SU-DHL-6 (cell line): ENCODE results near the gene NPAS3.

ENCODE experiments used
- H2AFZ ChIP-seq: fragments of 200-600 bp; sonication (generic); 2 replicates; pipeline ENCODE4 v1.6.1; 2014; ENCODE audit warnings: low read depth, mild to moderate bottlenecking, moderate library complexity, mixed read lengths, antibody characterized with exemption, low read length; ENCODE audit not compliant: severe bottlenecking
- H3F3A ChIP-seq: fragments of 200-600 bp; shearing (Covaris generic); 2 replicates; pipeline ENCODE4 v1.6.0; 2016; ENCODE audit warnings: antibody characterized with exemption, mild to moderate bottlenecking; ENCODE audit not compliant: insufficient read depth
- H3K27ac ChIP-seq: fragments of 200-600 bp; sonication (generic); 2 replicates; pipeline ENCODE4 v1.5.1; 2016; ENCODE audit warnings: low read depth, mild to moderate bottlenecking, low read length, moderate library complexity, mixed read lengths
- H3K27me3 ChIP-seq: fragments of 200-600 bp; sonication (generic), shearing (Covaris generic); 2 replicates; pipeline ENCODE4 v1.6.0; 2014; ENCODE audit warnings: mild to moderate bottlenecking, low read length
- H3K36me3 ChIP-seq: fragments of 200-600 bp; sonication (generic); 2 replicates; pipeline ENCODE4 v1.6.1; 2014; ENCODE audit warnings: mild to moderate bottlenecking, low read length, mixed read lengths
- H3K4me2 ChIP-seq: fragments of 300-600, 200-600 bp; shearing (Covaris generic), sonication (generic); 2 replicates; pipeline ENCODE4 v1.6.0; 2014; ENCODE audit warnings: low read length, low read depth, mild to moderate bottlenecking; ENCODE audit not compliant: poor library complexity, severe bottlenecking
- H3K4me3 ChIP-seq: fragments of 200-600 bp; sonication (generic); 2 replicates; pipeline ENCODE4 v1.5.1; 2014; ENCODE audit warnings: antibody characterized with exemption, low read length, mild to moderate bottlenecking, mixed read lengths; ENCODE audit not compliant: insufficient read depth, poor library complexity, severe bottlenecking
- H3K79me2 ChIP-seq: fragments of 200-600 bp; sonication (generic); 2 replicates; pipeline ENCODE4 v1.6.1; 2014; ENCODE audit warnings: mild to moderate bottlenecking, low read length, moderate library complexity; ENCODE audit not compliant: insufficient read depth
- H3K9ac ChIP-seq: fragments of 200-600 bp; sonication (generic); 2 replicates; pipeline ENCODE4 v1.7.0; 2014; ENCODE audit warnings: mild to moderate bottlenecking, low read length
- H3K9me2 ChIP-seq: fragments of 200-600 bp; sonication (generic); replicated peaks from 2 replicates; pipeline ENCODE4 v1.6.1; 2014; ENCODE audit warnings: low read length; ENCODE audit not compliant: insufficient read depth
- H3K9me3 ChIP-seq: fragments of 200-600 bp; sonication (generic); 2 replicates; pipeline ENCODE4 v1.6.1; 2014; ENCODE audit warnings: low read length, mixed read lengths; ENCODE audit not compliant: insufficient read depth
- H4K20me1 ChIP-seq: fragments of 200-600 bp; sonication (generic); 2 replicates; pipeline ENCODE4 v1.6.1; 2014; ENCODE audit warnings: low read depth, mild to moderate bottlenecking, antibody characterized with exemption, low read length, moderate library complexity, mixed read lengths
- EZH2phosphoT487 ChIP-seq: fragments of 200-600 bp; sonication (generic), shearing (Covaris generic); conservative IDR thresholded peaks from 2 replicates; pipeline ENCODE4 v1.6.1; 2018; ENCODE audit warnings: mild to moderate bottlenecking, antibody characterized with exemption, low read length, moderate library complexity, mixed read lengths
- TF ChIP-seq, protein P1 (sequence below): fragments of 200-600 bp; sonication (generic); IDR thresholded peaks from one replicate; pipeline ENCODE4 v1.5.1; 2017; ENCODE audit warnings: antibody characterized with exemption, mild to moderate bottlenecking, low read length, moderate library complexity; ENCODE audit not compliant: insufficient read depth, poor library complexity, severe bottlenecking

NPAS3 gene

GRCh38 chr14:33629792-33630191, 691.1 kb downstream of the NPAS3 start:
- TF ChIP-seq, protein P1, sequence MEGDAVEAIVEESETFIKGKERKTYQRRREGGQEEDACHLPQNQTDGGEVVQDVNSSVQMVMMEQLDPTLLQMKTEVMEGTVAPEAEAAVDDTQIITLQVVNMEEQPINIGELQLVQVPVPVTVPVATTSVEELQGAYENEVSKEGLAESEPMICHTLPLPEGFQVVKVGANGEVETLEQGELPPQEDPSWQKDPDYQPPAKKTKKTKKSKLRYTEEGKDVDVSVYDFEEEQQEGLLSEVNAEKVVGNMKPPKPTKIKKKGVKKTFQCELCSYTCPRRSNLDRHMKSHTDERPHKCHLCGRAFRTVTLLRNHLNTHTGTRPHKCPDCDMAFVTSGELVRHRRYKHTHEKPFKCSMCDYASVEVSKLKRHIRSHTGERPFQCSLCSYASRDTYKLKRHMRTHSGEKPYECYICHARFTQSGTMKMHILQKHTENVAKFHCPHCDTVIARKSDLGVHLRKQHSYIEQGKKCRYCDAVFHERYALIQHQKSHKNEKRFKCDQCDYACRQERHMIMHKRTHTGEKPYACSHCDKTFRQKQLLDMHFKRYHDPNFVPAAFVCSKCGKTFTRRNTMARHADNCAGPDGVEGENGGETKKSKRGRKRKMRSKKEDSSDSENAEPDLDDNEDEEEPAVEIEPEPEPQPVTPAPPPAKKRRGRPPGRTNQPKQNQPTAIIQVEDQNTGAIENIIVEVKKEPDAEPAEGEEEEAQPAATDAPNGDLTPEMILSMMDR: no peak
- no peak for TF ChIP-seq EZH2phosphoT487
- no peaks in the 10 kb centered on the region for H3F3A ChIP-seq

DNA sequence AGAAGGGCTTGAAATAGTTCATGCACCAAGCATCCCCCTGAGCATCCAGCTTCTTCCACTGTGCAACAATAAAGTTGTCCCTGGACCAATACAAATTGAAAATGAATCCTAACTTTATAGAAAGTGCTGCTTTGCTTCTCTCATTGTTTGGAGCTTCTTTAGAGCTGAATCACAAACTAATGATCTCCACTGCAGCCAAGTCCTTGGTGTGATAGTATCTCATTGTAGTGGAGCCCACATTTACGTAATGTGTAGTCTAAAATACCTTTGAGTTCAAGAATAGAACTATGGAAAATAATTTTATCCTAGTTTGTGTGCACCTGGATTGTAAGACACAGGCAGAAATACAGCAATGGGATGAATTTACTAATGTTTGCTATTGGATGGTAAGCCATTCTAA, 692.3 kb downstream of the NPAS3 start:
- Histone ChIP-seq H3K27me3 (no peaks in the 10 kb centered on the region), H3K36me3 (no peaks in the 10 kb centered on the region), H3K9me2 (no peaks in the 10 kb centered on the region), H3K79me2 (no peaks in the 10 kb centered on the region), H3K9me3 (no peaks in the 10 kb centered on the region; the same call in 1 of the 2 replicates), H2AFZ (no peak overlapping the region), H3K4me2 (no peak overlapping the region), H4K20me1 (no peaks in the 10 kb centered on the region), H3F3A (no peaks in the 10 kb centered on the region), H3K9ac (no peak overlapping the region), H3K27ac (no peak overlapping the region), H3K4me3 (no peak overlapping the region)
- TF ChIP-seq, protein P1: no peak
- no peak for TF ChIP-seq EZH2phosphoT487

More at GRCh38 chr14:33629792-33630191, 691.1 kb downstream of the NPAS3 start:
- Histone ChIP-seq H2AFZ (no peak overlapping the region), H3K27me3 (no peaks in the 10 kb centered on the region), H3K9me2 (no peaks in the 10 kb centered on the region), H3K4me2 (no peak overlapping the region), H4K20me1 (no peaks in the 10 kb centered on the region), H3K4me3 (no peak overlapping the region), H3K9ac (no peak overlapping the region), H3K9me3 (no peaks in the 10 kb centered on the region; the same call in 1 of the 2 replicates), H3K36me3 (no peaks in the 10 kb centered on the region), H3K79me2 (no peaks in the 10 kb centered on the region), H3K27ac (no peak overlapping the region)

- H4K20me1 ChIP-seq: no peaks in the 10 kb centered on the region
- H3K9me2 ChIP-seq: no peaks in the 10 kb centered on the region
- no peak overlapping the region for H3K4me2 ChIP-seq
- no peak overlapping the region for H3K4me3 ChIP-seq
- H3K27ac ChIP-seq: no peak overlapping the region
- no peaks in the 10 kb centered on the region for H3K27me3 ChIP-seq
- TF ChIP-seq, protein P1: no peak
- no peak for TF ChIP-seq EZH2phosphoT487
- H3K79me2 ChIP-seq: no peaks in the 10 kb centered on the region
- no peaks in the 10 kb centered on the region; the same call in 1 of the 2 replicates for H3K9me3 ChIP-seq
- H3K9ac ChIP-seq: no peak overlapping the region
- no peak overlapping the region for H2AFZ ChIP-seq
- no peaks in the 10 kb centered on the region for H3F3A ChIP-seq
- H3K36me3 ChIP-seq: no peaks in the 10 kb centered on the region
Measured at GRCh38 chr14:33631441-33631840, 692.8 kb downstream of the NPAS3 start.
